Stimulated activated CD4-positive, alpha-beta T cell treated with anti-CD3 and anti-CD28 coated beads, Interleukin-15, amount 100 ng/mL, for 1 hour (primary cell): ENCODE measurements around the gene RHBDD1.

ENCODE experiments used
- DNase-seq, 2 donors: peaks; one replicate each; pipeline ENCODE4 v3.0.0-alpha.2; 2020; ENCODE audit warnings: low read depth in 1 of 2, low spot score in 1 of 2

RHBDD1 gene

DNA sequence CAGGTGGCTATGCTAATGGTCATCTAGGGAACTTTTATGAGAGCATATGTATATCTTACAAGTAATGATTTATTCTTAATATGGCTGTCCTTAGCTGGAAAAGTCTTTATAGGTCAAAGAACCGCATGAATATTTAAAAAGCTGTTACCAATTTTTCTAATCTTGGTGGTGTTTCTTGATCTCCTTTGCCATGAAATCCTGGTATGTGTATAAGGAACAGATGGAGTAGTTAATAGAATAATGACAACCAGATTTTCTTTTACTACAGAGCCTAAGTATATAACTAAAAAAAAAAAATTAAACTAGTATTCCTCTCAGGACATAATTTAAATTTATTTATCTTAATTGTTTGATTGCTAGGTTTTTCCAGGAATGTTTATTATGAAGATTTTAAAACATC lies 74.5 kb downstream of the RHBDD1 start:
- no peak for DNase-seq

DNA sequence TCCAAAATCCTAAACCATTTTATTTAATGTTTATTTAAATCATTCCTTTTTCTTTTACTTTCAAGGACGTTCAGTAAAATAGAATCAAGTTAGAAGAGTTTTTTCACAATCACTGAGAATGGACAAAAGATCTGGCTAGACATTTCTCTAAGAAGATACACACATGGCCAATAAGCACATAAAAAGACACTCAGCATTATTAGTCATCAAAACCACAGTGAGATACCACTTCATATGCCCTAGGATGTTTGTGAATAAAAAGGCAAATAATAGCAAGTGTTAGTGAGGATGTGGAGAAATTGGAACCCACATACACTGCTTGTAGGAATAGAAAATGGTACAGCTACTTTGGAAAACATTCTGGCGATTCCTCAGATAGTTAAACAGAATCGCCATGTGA lies 76.1 kb downstream of the RHBDD1 start:
- DNase-seq: no peak

DNA sequence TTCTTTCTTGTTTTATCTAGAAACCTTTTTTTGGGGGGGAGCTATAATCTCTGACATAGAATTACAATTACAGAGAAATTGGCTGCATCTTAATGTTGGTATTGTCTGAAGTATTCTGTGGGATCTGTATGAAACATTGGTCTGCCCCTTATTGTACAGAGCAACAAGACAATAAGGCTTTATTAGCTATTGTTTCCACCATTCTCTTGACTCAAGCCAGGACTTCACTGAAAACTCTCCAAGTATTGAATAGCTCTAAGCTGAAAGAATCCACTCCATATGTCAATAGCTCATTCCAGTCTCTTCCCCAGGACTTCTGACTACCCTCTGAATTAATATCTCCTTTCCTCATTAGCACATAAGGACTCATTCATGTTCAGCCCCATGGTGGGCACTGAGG lies 77.8 kb downstream of the RHBDD1 start:
- DNase-seq: no peak

DNA sequence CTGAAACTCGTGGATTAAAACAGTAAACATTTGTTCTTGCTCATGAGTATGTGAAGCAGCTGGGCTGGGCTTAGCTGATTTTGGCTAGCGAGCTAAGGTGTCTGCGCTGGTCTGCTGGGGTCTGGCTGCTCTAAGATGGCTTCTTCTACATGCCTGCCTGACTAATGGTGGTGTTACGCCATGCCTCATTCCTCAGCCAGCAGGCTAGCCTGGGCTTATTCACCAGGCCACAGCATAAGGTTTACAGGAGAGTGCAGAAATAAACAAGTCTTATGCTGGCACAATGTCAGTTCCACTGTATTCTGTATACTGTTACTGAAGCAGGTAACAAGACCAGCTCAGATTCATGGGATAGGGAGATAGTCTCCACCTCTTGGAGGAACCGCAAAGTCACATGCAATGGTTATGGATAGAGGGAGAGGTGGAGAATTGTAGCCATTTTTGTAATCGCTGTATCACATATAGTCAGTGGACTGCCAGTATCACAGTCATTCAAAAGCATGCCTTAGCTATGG lies 80.0 kb downstream of the RHBDD1 start:
- no peak for DNase-seq

DNA sequence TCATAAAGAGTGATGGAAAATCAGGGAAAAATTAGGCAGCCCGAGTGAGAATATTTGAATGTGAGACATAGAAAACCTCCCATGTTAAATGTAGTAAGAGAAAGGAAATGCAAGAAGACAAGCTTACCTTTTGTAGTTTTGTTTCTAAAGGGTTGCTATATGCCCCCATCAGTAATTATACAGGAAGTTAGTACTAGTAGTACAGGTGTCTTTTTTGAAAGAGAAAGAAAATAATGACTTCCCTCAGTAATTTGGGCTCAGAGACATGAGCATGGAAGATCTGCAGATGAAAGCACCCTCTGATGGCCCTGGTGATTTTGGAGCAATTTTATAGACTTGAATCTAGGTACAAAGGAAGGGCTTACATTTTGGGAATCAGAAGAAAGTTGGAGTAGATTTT lies 80.8 kb downstream of the RHBDD1 start:
- no peak for DNase-seq

DNA sequence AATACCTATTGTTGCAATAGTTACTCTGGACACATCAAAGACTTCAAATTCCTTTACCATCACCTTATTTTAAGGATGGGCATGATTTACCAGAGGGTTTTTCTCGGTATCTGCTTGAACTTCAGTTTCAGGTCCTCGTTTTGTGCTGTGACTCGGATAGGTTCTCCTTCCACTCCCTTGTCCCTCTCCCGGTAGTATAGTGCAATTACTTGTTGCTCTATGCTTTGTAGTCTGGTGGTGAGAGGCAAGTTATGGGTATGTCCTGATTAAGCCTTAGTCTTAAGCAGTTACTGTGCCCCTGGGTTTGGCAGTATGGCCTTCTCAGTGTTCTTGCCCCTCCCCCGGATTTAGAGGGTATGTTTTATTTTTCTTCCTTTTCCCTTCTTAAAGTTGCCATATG lies 96.6 kb downstream of the RHBDD1 start:
- no peak for DNase-seq

DNA sequence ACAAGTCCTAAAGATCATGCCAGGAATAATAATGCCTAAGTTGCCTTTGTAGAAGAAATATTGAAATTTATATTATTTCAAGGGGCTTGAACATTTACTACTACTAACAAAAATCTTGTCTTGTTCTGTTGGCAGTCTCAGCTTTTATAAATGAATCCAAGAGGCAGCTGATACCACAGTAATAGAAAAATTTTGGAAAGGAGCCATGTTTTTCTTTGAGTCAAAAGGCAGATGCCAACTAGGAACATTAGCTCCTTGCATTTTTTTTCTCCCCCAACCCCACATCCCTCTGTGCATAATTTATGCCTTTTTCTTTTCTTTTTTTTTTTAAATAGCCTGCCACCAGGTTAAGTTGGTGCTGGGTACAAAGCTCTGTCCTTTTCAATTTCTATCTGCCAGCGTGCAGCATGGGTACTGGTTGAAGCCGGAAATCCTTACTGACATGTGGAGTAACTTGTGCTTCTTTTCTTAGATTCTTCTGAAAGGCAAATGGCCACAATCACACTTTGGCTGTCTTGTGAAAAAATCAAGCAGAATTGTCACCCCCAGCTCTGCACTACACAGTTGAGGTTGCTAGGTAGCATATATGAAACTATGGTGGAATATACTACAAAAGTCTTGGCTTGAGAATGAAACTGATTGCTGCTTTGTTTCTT lies 98.8 kb downstream of the RHBDD1 start:
- no peak for DNase-seq

DNA sequence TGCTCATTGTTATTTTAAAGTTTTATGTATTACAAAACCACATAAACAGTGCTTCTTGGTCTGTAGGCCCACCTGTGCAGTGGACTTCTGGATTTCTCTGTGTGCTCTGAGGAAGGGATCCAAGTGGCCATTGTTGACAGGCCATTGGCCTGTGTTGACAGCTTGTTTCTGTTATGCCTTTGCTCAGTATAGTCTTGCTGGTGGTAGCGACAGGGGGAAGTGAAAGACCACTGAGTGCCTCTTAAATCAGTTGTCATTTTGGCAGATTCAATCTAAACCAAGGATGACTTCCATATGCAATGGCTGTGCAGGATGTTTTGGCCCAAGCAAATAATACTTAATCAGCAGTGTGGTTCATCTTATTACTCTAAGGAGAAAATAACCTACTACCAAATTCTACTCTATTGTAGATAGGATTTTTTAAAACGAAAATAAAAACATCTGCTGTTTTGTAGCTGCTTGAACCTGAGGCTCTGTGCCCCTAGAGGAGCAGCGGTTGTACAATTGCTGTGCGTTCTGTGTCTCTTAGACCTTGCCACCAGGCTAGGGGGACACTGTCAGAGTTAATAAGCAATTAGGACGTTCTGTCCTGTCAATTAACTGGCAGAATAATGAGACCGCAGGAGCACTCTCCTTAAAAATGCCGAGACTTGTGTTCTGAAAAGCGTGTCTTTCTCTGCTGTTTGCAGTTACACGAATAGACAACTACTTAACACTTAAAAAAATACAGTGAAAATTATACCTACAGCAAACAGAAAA lies 108.2 kb downstream of the RHBDD1 start:
- DNase-seq: no peak

DNA sequence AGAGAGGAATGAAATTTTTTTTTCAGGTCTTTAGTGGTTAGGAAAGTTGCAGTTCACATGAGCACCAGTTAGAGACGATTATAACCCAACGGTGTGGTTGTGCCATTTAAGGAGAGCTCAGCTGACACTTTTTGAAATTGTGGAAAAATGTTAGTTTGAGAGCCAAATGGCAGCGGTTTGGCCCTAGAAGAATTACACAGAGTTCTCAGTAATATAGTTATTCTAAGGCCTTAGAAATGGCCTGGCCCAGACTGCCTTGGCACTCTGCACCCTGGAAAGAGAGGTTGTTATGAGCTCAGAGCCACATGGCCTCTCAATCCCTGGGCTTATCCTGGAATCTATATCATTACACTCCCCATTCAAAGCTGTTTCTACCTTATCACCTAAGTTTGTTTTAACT lies 117.4 kb downstream of the RHBDD1 start:
- DNase-seq: no peak

DNA sequence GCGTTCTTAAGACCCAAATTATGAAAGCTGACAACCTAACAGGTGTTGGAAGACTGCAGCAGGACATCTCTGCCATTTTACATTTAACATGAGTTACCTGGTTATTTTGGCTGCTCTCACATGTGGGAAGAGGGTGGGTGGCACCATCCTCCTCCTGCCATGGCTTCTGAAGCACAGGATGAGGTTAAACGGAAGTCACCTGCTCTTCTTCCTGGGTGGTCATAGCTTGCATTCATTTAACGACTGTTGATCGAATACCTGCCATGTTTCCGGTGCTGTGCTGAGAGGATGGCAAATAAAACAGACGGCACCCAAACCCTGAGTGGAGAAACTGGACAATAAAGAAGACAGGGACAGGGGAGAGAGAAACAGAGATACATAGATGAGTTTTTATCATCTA lies 118.0 kb downstream of the RHBDD1 start:
- no peak for DNase-seq

DNA sequence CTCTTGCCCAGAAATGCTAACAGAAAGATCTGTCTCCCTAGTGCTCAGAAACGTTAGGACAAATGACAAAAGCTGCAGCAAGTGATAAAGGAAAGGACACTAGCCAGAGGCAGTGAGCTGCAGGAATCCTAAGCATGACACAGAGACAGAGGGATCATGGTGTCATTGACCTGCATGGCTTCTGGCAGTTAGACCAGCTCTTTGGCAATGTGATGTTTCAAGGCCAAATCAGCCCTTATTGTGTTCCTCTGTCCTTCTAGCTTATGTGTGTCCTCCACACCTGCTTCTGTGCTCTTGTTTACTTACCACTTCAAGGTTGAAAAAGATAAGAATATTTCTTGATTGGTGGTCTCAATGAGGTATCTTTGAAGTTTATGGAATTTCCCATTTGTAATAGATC lies 120.8 kb downstream of the RHBDD1 start:
- DNase-seq: no peak

DNA sequence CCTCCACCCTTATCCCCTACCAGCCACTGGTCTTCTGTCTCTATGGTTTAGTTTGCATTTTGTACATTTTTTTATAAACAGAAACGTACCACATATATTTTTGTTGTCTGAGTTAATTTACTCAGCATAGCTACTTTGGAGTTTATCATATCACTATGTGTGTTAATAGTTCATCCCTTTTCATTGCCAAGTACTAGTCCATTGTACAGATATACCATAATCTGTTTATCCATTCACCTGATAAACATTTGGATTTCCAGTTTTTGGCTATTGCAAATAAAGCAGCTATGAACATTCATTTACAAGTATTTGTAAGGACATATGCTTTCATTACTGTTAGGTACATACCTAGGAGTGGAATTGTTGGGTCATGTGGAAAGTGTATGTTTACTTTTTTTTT lies 123.6 kb downstream of the RHBDD1 start:
- DNase-seq: no peak

DNA sequence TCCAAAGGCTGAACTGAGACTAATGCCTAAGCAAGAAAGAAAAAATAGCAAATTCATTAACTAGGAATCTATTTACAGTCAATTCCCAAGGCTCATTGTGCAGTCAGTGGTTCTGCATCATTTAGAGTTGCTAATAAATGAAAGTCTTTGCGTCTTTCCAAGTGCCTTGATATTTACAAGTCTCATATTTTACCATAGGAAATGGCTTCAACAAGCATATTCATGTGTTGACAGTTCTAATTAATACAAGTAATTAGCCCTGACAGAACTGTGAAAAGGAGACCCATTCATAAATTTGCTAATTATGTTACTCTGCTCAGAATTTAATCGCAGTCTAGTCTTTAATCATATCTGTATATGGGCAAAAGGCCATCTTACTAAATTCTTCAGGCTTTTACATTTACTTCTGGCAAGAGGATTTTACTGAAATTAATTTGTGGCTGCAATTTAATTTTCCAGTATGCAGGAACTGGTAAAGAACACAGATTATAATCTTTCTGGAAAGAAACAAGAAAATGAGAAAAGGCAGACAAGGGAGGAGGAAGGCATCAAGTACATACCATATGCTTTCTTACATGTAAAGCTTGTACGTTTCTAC lies 126.4 kb downstream of the RHBDD1 start:
- DNase-seq: no peak

DNA sequence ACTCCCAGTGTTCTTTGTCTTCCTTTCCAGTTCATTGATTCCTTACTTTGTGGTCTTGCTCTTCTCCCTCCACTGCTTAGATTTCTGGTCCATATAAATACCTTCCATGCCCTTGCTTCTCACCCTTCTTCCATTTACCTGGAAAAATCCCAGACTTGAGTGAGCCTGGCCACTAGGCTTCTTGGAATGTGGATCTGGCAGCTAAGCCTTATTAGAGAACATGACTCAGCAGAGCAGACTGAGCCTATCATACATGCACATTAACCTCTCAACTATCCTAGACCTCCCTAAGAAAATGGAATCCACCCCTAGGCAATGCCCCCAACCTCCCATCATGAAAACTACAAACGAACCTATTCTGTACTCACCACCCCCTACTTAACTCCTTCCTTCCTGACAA lies 127.7 kb downstream of the RHBDD1 start:
- DNase-seq: no peak

DNA sequence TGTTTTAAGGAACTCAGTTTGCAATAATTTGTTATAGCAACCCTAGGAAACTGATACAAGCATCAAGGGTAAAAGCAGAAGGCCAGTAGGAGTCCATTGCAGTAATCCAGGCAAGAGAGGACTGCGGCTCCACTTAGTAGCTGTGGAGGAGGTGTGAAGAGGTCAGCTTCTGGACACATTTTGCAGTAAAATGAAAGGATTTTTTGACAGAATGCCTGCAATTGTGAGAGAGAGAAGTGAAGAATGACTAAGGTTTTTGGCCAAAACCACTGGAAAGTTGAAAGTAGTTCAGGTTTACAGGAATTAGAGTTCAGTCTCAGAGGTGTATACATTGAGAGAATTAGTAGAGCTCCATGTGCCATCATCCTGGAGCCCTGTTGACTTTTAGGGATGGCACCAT lies 129.5 kb downstream of the RHBDD1 start:
- no peak for DNase-seq

DNA sequence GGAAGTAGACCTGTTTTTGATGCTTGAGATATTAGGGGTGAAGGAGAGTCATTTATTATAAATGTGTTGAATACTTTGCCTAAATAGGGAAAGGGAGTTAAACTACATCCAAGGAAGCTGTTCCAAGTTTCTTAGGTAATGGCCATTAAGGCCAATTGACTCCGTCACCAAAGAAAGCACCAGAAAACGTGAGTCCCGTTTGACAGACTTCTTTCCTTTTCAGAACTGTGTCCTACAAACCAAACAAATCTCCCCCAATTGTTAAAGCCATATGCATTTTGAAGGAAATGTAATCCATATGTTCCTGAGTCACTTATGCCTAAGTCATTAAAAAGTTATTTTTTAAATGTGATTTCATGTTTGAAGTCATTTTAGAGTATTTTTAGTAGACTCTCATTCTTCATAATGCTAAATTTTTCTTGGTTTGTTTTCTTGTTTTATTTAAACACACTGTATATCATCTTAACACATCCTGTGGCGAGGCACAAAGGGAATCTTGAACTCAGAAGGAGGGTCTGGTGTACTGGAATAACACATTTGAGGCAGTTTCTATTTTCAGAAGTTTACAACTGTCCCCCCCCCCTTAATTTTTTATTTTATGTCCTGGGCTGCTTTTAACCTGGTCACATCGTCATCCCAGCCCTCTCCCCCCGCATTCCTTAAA lies 133.7 kb downstream of the RHBDD1 start:
- DNase-seq: no peak

DNA sequence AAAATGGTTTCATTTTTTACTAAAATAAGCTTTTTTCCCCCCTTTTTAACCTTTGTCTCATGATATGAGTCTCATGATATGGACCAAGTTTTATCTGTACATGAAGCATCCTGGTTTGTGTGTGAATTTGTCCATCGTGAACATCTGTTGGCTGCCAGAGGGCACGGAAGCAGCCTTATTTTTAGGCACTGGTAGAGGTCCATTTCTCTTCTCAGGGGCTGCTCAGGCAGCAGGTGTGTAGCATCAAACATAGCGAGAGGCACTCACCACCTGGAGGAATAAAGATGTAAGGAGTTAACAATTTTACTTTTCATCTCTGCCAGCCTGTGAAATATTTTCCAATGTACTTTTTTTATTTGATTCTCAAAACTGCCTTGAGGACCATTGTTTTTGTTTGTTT lies 134.5 kb downstream of the RHBDD1 start:
- no peak for DNase-seq

DNA sequence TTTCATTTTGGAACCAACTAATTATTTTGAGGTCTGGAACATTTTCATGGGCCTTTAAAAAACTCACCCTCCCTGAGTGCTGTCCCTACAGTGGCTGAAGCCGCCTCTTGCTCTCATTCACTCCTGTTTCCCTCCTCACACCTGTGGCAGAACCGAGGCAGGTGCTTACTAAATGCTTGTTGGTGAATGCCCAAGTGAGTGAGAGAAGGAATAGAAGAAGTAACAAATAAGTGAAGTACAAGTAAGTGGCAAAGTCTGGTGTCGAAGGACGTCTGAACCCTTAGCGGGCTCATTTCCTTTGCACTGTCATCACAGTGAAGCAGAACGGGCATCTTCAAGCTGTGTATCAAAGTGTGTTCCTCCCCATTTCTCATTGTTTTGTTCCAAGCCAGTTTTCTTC lies 135.2 kb downstream of the RHBDD1 start:
- DNase-seq: no peak

DNA sequence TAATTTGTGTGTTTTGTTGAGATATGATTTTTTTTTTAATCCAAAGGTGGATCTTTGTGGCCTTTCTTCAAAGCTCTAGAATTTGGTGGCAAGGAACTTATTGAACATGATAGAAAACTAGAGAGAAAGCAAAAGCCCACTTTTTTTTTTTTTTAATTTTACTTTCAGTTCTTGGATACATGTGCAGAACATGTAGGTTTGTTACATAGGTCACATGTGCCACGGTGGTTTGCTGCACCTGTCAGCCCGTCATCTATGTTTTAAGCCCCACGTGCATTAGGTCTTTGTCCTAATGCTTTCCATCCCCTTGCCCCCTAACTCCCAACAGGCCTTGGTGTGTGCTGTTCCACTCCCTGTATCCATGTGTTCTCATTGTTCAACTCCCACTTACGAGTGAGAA lies 135.9 kb downstream of the RHBDD1 start:
- no peak for DNase-seq

DNA sequence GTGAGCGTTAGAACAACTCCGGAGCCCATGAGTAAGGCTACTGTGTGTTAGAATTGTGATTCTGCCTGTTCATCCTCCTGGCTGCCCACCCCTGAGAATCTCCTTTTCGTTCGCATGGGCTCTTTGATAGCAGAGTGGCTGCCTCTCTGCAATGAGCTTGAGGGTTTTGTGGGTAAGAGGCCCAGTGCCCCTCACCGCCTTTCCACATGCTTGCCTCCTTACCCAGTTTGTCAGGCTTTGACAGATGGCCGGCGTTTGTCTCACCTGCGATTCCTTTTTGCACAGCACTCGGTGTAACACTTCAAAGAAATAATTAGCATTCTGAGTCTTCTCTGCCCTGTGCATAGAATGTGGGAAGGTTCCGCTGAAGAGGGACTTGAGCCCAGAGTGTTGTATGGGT lies 138.0 kb downstream of the RHBDD1 start:
- no peak for DNase-seq

DNA sequence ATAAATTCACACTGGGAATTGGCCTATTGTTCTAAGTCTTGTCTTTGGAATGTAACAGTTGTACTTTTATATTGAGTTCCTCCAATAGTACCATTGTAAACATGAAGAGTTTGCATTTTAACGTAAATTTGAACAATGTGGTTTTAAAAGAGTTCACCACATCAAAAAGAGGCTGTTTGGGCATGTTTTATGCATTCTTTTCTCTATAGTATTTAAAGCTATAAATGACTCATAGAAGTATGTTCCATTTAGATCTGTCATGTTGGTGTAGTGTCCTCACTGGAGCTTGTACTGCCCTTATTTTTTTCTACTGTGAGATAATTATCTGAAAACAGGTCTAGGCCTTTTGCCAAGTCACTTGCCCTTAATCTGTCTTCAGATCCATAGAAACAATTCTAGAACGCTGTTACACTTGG lies 141.9 kb downstream of the RHBDD1 start:
- DNase-seq: no peak

DNA sequence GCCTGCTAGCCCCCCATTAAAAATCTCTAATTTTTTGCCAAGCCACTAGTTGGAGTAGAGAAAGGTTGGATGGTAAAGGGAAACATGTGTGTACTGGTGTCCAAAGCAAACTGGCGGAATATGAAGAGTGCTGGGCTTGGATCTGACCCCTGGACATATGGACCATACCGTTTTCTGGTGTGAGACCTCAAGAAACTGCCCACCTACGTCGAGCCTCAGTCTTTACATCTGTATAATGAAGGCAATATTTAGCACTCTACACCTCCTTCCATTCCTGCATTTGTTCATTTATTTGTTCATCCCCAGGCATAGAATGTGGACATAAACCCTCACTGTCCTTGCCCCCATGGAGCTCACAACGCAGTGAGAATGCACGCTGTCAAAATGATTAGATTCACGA lies 142.4 kb downstream of the RHBDD1 start:
- no peak for DNase-seq
